ENCODE data around the gene PLCB3.

Gene PLCB3

GRCh38 chr11:64223001-64223651, 28.2 kb upstream of the PLCB3 start:
- DNase-seq, result no peak

- no peak for DNase-seq
Measured at GRCh38 chr11:64224151-64224890, 27.0 kb upstream of the PLCB3 start.

- no peak for DNase-seq
Measured at GRCh38 chr11:64224891-64225607, 26.3 kb upstream of the PLCB3 start.

- DNase-seq, result peak; percentile 93
Measured at GRCh38 chr11:64225608-64226506, 25.5 kb upstream of the PLCB3 start, which contains the start of the genes NUDT22 and TRPT1. TSS of gene NUDT22 (plus strand) at chr11:64226274. CDS start at chr11:64226653, 379 bp downstream. TSS of gene TRPT1 (minus strand) at chr11:64226186. CDS start at chr11:64225860, 326 bp downstream.

GRCh38 chr11:64226507-64227051, 24.8 kb upstream of the PLCB3 start:
- peak; percentile 71 for DNase-seq

- no peak for DNase-seq
Measured at GRCh38 chr11:64227405-64227956, 23.8 kb upstream of the PLCB3 start.

GRCh38 chr11:64229090-64229743, 22.1 kb upstream of the PLCB3 start:
- DNase-seq, result no peak

GRCh38 chr11:64229744-64230170, 21.6 kb upstream of the PLCB3 start:
- DNase-seq, result no peak

GRCh38 chr11:64230171-64230984, 21.0 kb upstream of the PLCB3 start, which contains the start of gene DNAJC4:
TSS of gene DNAJC4 (plus strand) at chr11:64230548. CDS start at chr11:64230855, 307 bp downstream.
- DNase-seq, result peak; percentile 80

GRCh38 chr11:64230985-64231365, 20.4 kb upstream of the PLCB3 start:
- DNase-seq, result no peak

GRCh38 chr11:64231546-64231945, 19.8 kb upstream of the PLCB3 start:
- no peak for DNase-seq

- DNase-seq, result no peak
Measured at GRCh38 chr11:64232182-64232966, 19.0 kb upstream of the PLCB3 start.

GRCh38 chr11:64232967-64233315, 18.4 kb upstream of the PLCB3 start:
- no peak for DNase-seq

GRCh38 chr11:64233913-64234586, 17.3 kb upstream of the PLCB3 start, which contains the start of gene VEGFB:
TSS of gene VEGFB (plus strand) at chr11:64234584. CDS start at chr11:64234834, 250 bp downstream.
- DNase-seq, result peak; percentile 46

GRCh38 chr11:64234647-64235379, 16.5 kb upstream of the PLCB3 start:
- DNase-seq, result peak; percentile 43

- no peak for DNase-seq
Measured at GRCh38 chr11:64235437-64236161, 15.7 kb upstream of the PLCB3 start.

GRCh38 chr11:64237484-64237951, 13.8 kb upstream of the PLCB3 start:
- no peak for DNase-seq
